H1 (cell line): ENCODE measurements around the gene EBF3. TPM values are rescaled to one million over a fixed set of nuclear protein-coding genes. Genes with fewer than 3 reads are reported as not detected.

ENCODE experiments used
- ATF3 ChIP-seq: IDR thresholded peaks from 2 replicates; pipeline ENCODE4 v1.6.1; 2011; ENCODE audit warnings: low read depth, mild to moderate bottlenecking, low read length; ENCODE audit not compliant: insufficient read depth
- CBX5 ChIP-seq: fragments of 300-800, 300-1000 bp; sonication (generic); IDR thresholded peaks from 2 replicates; pipeline ENCODE4 v1.7.1; 2016; ENCODE audit warnings: antibody characterized with exemption, low read length, low read depth
- CEBPB ChIP-seq: IDR thresholded peaks from 2 replicates; pipeline ENCODE4 v1.6.1; 2012; ENCODE audit warnings: low read depth, low read length
- CHD7 ChIP-seq: fragments of 300-600 bp; sonication (generic); IDR thresholded peaks from 2 replicates; pipeline ENCODE4 v1.7.1; 2012; ENCODE audit warnings: low read length, moderate library complexity, mild to moderate bottlenecking, inconsistent platforms; ENCODE audit not compliant: insufficient replicate concordance
- SIRT6 ChIP-seq: IDR thresholded peaks from one replicate; pipeline ENCODE4 v1.7.1; 2012; ENCODE audit warnings: low read length, inconsistent platforms
- SIX5 ChIP-seq: IDR thresholded peaks from 2 replicates; pipeline ENCODE4 v1.6.1; 2011; ENCODE audit warnings: mild to moderate bottlenecking, low read depth, low read length
- SRF ChIP-seq: IDR thresholded peaks from 2 replicates; pipeline ENCODE4 v1.6.1; 2011; ENCODE audit warnings: mild to moderate bottlenecking, low read depth, low read length, moderate library complexity
- YY1 ChIP-seq: IDR thresholded peaks from 2 replicates; pipeline ENCODE4 v1.6.1; 2011; ENCODE audit warnings: low read depth, mild to moderate bottlenecking, low read length
- polyA plus RNA-seq, 7 experiments: library from polyadenylated mRNA; depleted of rRNA in 3 of 7; stranded (reverse) in 5 of 7; unstranded in 2 of 7; fragments of >200 nt in 5 of 7; fragments of 200-250 nt in 2 of 7; gene quantifications; 1 replicate in 5 of 7; 2 replicates in 1 of 7; 4 replicates in 1 of 7; pipeline versions ENCODE4 v1.2.1 to v1.2.3, GENCODE V29; 2011 to 2013; ENCODE audit warnings: missing spikeins in 2 of 7, mixed read lengths in 2 of 7
- total RNA-seq: library from RNA; stranded (reverse); fragmentation: NEBNext Ultra II Directional; extraction: Animal tissue kit (Norgen Biotek cat#: 25700); gene quantifications from 2 replicates; pipeline ENCODE4 v1.2.1, GENCODE V29; 2021

Gene EBF3
- total and polyA plus RNA-seq, 2 of the 8 experiments (the other 6 are each of a cell fraction or from before 2014, with no cell fraction given): 0.08 to 0.26 TPM

DNA sequence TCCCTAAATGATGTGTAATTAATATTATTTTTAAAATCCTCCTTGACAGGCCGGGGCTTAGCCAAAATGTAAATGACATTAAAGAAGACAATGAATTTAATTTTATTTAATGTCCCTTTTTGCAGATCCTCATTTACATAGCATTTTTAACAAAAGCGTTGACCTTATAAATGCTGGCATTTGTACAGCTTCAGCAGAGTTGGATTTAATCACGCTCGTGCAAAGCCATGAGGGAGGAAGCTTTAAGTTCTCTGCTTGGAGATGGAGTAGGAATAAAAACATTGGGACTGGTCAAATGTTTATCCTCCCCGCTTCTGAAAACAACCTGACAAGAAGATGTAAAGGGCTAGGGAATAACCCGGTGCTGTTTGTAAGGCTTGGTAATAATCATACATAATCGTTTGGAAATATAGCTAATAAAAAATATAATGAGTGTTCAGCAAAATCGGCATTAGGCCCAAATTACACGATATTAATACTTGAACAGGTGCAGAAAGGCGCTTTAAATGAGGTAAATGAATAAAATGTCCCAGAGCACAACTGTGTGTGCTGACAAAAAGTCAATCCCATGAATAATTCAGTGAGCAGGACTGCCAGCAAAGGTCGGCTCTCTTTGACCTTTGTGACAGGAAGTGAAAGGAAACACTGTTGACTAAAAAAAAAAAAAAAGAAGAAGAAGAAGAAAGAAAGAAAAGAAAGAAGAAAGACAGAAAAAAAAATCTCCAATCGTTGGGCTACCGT, 11.5 kb downstream of the EBF3 start (continued):
- no peak for TF ChIP-seq CHD7
- no peak for TF ChIP-seq CBX5
- no peak for TF ChIP-seq SRF
- no peak for TF ChIP-seq YY1
- TF ChIP-seq ATF3: no peak
- TF ChIP-seq SIRT6: no peak
- TF ChIP-seq CEBPB: no peak
- TF ChIP-seq SIX5: no peak
- TF ChIP-seq, all 59 proteins: peak for 0
